ENCODE results near the gene NACC2. TPM values are rescaled to one million over a fixed set of nuclear protein-coding genes. Genes with fewer than 3 reads are reported as not detected.

Gene NACC2
- total RNA-seq, 1 donor from 2014 or later, result 1.6 TPM

- no peaks in the 10 kb centered on the region for H3K9me3 Mint-ChIP-seq
- no peak for DNase-seq
- ChIA-PET CTCF (no interaction called here), POLR2A (no interaction called here)
- H3K27ac Mint-ChIP-seq, result no peak overlapping the region
- TF ChIP-seq CTCF (IDR thresholded peaks at IDR 0.05), result no peak
- H3K27me3 Mint-ChIP-seq, result peaks cover 18% of the 10 kb centered on the region
- intact Hi-C loops (cut with micrococcal nuclease), result no loop called here
- no peak for ATAC-seq (ENCODE audit: low read depth)
- no peak overlapping the region for H3K4me3 Mint-ChIP-seq
- peaks cover 2% of the 10 kb centered on the region for H3K4me1 Mint-ChIP-seq
- H3K36me3 Mint-ChIP-seq (ENCODE audit: low read depth), result no peaks in the 10 kb centered on the region
Measured at GRCh38 chr9:136098844-136099243, 3.8 kb upstream of the NACC2 start.

- intact Hi-C loops (cut with micrococcal nuclease), result no loop called here
- ChIA-PET POLR2A (interaction anchor here (0.6 kb wide), 1 partner anchor 295 kb away, joined by 3 read pairs; no protein-coding TSS in a partner anchor), CTCF (no interaction called here)
- TF ChIP-seq CTCF (IDR thresholded peaks at IDR 0.05), result no peak
- DNase-seq (no peak), ATAC-seq (ENCODE audit: low read depth) (no peak)
- Mint-ChIP-seq H3K27me3 (peaks cover 21% of the 10 kb centered on the region), H3K9me3 (no peaks in the 10 kb centered on the region), H3K4me3 (no peak overlapping the region), H3K36me3 (ENCODE audit: low read depth) (no peaks in the 10 kb centered on the region), H3K27ac (no peak overlapping the region), H3K4me1 (peaks cover 2% of the 10 kb centered on the region)
Measured at GRCh38 chr9:136098210-136098609, 3.1 kb upstream of the NACC2 start.

- ChIA-PET CTCF (no interaction called here), POLR2A (interaction anchor here (0.6 kb wide), 1 partner anchor 13 kb away, joined by 3 read pairs; no protein-coding TSS in a partner anchor)
- Mint-ChIP-seq H3K9me3 (no peaks in the 10 kb centered on the region), H3K4me3 (peak overlapping the region; percentile 52), H3K36me3 (ENCODE audit: low read depth) (no peaks in the 10 kb centered on the region), H3K27ac (no peak overlapping the region), H3K27me3 (peaks cover 26% of the 10 kb centered on the region), H3K4me1 (peaks cover 2% of the 10 kb centered on the region)
- DNase-seq, result no peak
- ATAC-seq (ENCODE audit: low read depth), result no peak
- no peak for TF ChIP-seq CTCF (IDR thresholded peaks at IDR 0.05)
- intact Hi-C loops (cut with micrococcal nuclease), result no loop called here
Measured at GRCh38 chr9:136096505-136097001, 1.5 kb upstream of the NACC2 start.

GRCh38 chr9:136093995-136094881, 851 bp downstream of the NACC2 start:
- peaks cover 33% of the 10 kb centered on the region for H3K27me3 Mint-ChIP-seq
- H3K36me3 Mint-ChIP-seq (ENCODE audit: low read depth), result no peaks in the 10 kb centered on the region
- intact Hi-C loops (cut with micrococcal nuclease), result loop anchor here (2.0 kb wide), 1 partner anchor 15 kb away; no protein-coding TSS in a partner anchor
- DNase-seq, result no peak
- ChIA-PET CTCF (interaction anchor here (1.4 kb wide), 1 partner anchor 29 kb away, joined by 3 read pairs; no protein-coding TSS in a partner anchor), POLR2A (no interaction called here)
- TF ChIP-seq CTCF (IDR thresholded peaks at IDR 0.05), result no peak
- H3K9me3 Mint-ChIP-seq, result no peaks in the 10 kb centered on the region
- peaks cover 3% of the 10 kb centered on the region for H3K4me1 Mint-ChIP-seq
- peak overlapping the region; percentile 71 for H3K4me3 Mint-ChIP-seq
- ATAC-seq (ENCODE audit: low read depth), result peak; percentile 65
- no peak overlapping the region for H3K27ac Mint-ChIP-seq

- intact Hi-C loops (cut with micrococcal nuclease), result no loop called here
- Mint-ChIP-seq H3K27ac (no peak overlapping the region), H3K27me3 (peaks cover 27% of the 10 kb centered on the region), H3K9me3 (no peaks in the 10 kb centered on the region), H3K4me1 (peaks cover 3% of the 10 kb centered on the region), H3K4me3 (peak overlapping the region; percentile 60), H3K36me3 (ENCODE audit: low read depth) (no peaks in the 10 kb centered on the region)
- no peak for TF ChIP-seq CTCF (IDR thresholded peaks at IDR 0.05)
- ATAC-seq (ENCODE audit: low read depth) (no peak), DNase-seq (no peak)
- ChIA-PET CTCF (no interaction called here), POLR2A (no interaction called here)
Measured at GRCh38 chr9:136093346-136093986, 1.6 kb downstream of the NACC2 start.
